HCT116 (cell line): ENCODE data around the gene GLTP.

Experiments
- JUND ChIP-seq: IDR thresholded peaks from 2 replicates; pipeline ENCODE4 v1.6.1; 2012
- ZNF274 ChIP-seq: fragments of 200-500 bp; sonication (Bioruptor generic); IDR thresholded peaks from 2 replicates; pipeline ENCODE4 v1.6.1; 2014; ENCODE audit warnings: mild to moderate bottlenecking, low read depth, low read length, inconsistent platforms
- TF ChIP-seq, protein P1 (sequence below), 3 experiments: fragments of 200-600 bp in 1 of 3; sonication (generic) in 1 of 3; IDR thresholded peaks in 2 of 3; conservative IDR thresholded peaks in 1 of 3; 2 replicates each; pipeline ENCODE4 v1.5.1; 2012 to 2017; ENCODE audit warnings: low read depth in 2 of 3, low read length in 2 of 3, antibody characterized with exemption in 1 of 3, borderline replicate concordance in 1 of 3, control low read depth in 1 of 3, mild to moderate bottlenecking in 1 of 3, mixed read lengths in 1 of 3, mixed run types in 1 of 3, moderate library complexity in 1 of 3; ENCODE audit not compliant: insufficient read depth in 1 of 3

- TF ChIP-seq, protein P1, sequence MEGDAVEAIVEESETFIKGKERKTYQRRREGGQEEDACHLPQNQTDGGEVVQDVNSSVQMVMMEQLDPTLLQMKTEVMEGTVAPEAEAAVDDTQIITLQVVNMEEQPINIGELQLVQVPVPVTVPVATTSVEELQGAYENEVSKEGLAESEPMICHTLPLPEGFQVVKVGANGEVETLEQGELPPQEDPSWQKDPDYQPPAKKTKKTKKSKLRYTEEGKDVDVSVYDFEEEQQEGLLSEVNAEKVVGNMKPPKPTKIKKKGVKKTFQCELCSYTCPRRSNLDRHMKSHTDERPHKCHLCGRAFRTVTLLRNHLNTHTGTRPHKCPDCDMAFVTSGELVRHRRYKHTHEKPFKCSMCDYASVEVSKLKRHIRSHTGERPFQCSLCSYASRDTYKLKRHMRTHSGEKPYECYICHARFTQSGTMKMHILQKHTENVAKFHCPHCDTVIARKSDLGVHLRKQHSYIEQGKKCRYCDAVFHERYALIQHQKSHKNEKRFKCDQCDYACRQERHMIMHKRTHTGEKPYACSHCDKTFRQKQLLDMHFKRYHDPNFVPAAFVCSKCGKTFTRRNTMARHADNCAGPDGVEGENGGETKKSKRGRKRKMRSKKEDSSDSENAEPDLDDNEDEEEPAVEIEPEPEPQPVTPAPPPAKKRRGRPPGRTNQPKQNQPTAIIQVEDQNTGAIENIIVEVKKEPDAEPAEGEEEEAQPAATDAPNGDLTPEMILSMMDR (IDR thresholded peaks at IDR 0.05 in 2 of 3, conservative IDR thresholded peaks at IDR 0.05 in 1 of 3; ENCODE audit: borderline replicate concordance in 1 of 3, insufficient read depth in 1 of 3, low read depth in 2 of 3, low read length in 2 of 3): no peak
- TF ChIP-seq ZNF274 (no peak), JUND (no peak)
These were observed 15.4 kb downstream of the GLTP start for GRCh38 chr12:109864916-109865315.
